KOPT-K1 (cell line): ENCODE measurements around the gene CCKAR.
"Not testable (repeated sequence)": the region's sequence is repeated elsewhere in the genome, so short reads cannot be mapped to it uniquely, and the experiment has no call there.

Experiments
- H3K27ac ChIP-seq: fragments of 200-600 bp; sonication (generic); 2 replicates; pipeline ENCODE4 v1.5.1; 2016; ENCODE audit warnings: antibody characterized with exemption, mild to moderate bottlenecking, low read depth, low read length; ENCODE audit not compliant: poor library complexity, severe bottlenecking
- H3K36me3 ChIP-seq: fragments of 200-600 bp; sonication (generic); 2 replicates; pipeline ENCODE4 v1.5.1; 2017; ENCODE audit warnings: antibody characterized with exemption, mild to moderate bottlenecking, low read length, moderate library complexity; ENCODE audit not compliant: insufficient read depth
- H3K9me3 ChIP-seq: fragments of 200-600 bp; sonication (generic); 2 replicates; pipeline ENCODE4 v1.5.1; 2017; ENCODE audit warnings: antibody characterized with exemption, low read length, mild to moderate bottlenecking; ENCODE audit not compliant: insufficient read depth, poor library complexity, severe bottlenecking

CCKAR gene

DNA sequence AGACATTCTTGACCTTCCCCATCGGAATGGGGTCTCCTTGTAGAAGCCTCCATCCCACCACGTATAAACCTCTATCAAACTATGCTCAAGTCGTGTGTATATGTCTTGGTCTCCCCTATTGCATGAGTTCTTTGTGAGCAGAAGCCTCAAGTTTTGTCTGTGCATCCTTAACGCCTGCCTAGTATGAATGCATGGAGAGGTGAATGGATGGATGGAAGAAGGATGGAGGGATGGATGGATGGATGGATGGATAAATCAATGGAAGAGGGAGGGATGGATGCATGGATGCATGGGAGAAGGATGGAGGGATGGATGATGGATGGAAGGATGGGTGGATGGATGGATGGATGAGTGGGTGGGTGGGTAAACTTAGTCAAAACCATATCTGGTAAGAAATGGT is 17.0 kb upstream of the CCKAR start:
- Histone ChIP-seq H3K36me3 (no peaks in the 10 kb centered on the region), H3K27ac (no peak overlapping the region)

GRCh38 chr4:26503844-26504243 is 13.6 kb upstream of the CCKAR start:
- H3K27ac ChIP-seq, result no peak overlapping the region
- H3K9me3 ChIP-seq, result no peaks in the 10 kb centered on the region
- no peaks in the 10 kb centered on the region for H3K36me3 ChIP-seq

More for the DNA sequence above, 17.0 kb upstream of the CCKAR start:
- H3K9me3 ChIP-seq, result no peaks in the 10 kb centered on the region

- Histone ChIP-seq H3K36me3 (no peaks in the 10 kb centered on the region), H3K9me3 (no peaks in the 10 kb centered on the region), H3K27ac (no peak overlapping the region)
Observed at GRCh38 chr4:26503427-26503826, 13.1 kb upstream of the CCKAR start.

DNA sequence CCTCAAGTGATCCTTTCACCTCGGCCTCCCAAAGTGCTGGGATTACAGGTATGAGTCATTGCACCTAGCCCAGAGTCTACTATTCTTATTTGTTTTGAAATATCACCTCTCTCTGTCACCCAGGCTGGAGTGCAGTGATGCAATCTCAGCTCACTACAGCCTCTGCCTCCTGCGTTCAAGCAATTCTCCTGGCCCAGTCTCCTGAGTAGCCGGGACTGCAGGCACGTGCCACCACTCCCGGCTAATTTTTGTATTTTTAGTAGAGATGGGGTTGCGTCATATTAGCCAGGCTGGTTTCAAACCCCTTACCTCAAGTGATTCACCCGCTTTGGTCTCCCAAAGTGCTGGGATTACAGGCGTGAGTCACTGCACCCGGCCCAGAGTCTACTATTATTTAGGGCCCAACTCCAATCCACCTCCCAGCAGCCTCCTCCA is 10.3 kb upstream of the CCKAR start:
- not testable (repeated sequence) for H3K36me3 ChIP-seq, H3K9me3 ChIP-seq, H3K27ac ChIP-seq

DNA sequence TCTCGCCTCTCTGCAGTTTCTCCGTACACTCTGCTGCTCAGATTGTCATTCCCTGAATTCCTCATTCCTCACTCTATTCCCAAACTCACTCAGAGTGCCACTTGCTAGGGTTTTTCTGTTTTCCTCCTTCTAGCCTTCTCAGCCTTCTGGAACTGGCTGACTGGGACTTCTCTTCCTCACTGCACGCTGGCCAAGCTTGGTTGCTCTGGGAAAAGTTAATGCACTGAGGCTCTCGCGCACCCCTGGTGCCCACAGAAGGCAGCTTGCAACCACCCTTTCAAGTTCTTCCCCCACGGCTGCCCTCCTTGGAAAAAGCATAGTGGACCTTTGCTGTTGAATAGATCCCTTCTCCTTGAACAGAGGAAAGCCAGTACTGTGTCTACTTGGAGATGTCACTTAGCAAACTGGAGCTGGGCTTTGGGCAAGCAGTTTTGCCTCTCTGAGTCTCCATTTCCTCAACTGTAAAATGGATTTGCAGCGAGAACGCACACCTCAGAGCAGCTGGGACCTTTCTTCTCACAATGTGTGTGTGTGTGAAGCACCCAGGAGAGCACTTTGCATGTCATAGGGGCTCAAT is 6.0 kb upstream of the CCKAR start:
- Histone ChIP-seq H3K36me3 (no peaks in the 10 kb centered on the region), H3K9me3 (peaks cover 8% of the 10 kb centered on the region), H3K27ac (no peak overlapping the region)

- H3K27ac ChIP-seq, result no peak overlapping the region
Observed at GRCh38 chr4:26493461-26493860, 3.2 kb upstream of the CCKAR start.

DNA sequence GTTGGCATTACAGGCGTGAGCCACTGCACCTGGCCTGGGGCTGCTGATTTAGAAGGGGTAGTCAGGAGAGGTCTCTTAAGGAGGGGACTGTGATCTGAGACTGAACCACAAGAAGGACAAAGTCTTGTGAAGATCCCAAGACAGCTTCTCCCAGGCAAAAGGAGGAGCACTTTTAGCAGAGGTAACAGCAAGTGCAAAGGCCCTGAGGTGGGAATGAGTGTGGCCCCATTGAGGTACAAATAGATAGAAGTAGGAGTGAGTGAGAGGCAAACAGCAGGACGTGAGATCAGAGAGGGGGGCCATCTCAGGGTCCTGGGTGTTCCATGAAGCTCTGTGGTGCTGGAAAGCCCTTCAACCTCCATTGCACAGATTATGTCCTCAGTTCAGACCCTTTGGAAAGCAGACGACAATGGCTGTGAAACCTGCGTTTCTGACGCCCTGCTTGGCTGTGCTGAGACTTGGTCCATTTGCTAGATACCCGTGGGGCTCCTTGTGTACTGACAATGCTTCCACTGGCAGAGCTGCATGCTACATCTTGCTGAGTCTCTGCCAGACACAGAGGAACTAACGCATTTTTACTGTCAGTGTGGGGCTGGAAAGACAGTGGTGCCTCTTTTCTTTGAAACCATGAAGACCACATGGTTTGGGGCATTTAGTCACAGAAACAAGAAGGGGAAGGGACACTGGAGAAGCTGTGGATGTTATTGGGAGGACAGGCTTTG is 1.3 kb upstream of the CCKAR start:
- H3K36me3 ChIP-seq, result no peaks in the 10 kb centered on the region

More at GRCh38 chr4:26493461-26493860, 3.2 kb upstream of the CCKAR start:
- H3K9me3 ChIP-seq, result peaks cover 8% of the 10 kb centered on the region
- H3K36me3 ChIP-seq, result no peaks in the 10 kb centered on the region

GRCh38 chr4:26490960-26491284 is 638 bp upstream of the CCKAR start:
- no peak overlapping the region for H3K27ac ChIP-seq
- H3K9me3 ChIP-seq, result peaks cover 8% of the 10 kb centered on the region
- H3K36me3 ChIP-seq, result no peaks in the 10 kb centered on the region

More for the DNA sequence above, 1.3 kb upstream of the CCKAR start:
- H3K27ac ChIP-seq, result no peak overlapping the region
- peaks cover 8% of the 10 kb centered on the region for H3K9me3 ChIP-seq

DNA sequence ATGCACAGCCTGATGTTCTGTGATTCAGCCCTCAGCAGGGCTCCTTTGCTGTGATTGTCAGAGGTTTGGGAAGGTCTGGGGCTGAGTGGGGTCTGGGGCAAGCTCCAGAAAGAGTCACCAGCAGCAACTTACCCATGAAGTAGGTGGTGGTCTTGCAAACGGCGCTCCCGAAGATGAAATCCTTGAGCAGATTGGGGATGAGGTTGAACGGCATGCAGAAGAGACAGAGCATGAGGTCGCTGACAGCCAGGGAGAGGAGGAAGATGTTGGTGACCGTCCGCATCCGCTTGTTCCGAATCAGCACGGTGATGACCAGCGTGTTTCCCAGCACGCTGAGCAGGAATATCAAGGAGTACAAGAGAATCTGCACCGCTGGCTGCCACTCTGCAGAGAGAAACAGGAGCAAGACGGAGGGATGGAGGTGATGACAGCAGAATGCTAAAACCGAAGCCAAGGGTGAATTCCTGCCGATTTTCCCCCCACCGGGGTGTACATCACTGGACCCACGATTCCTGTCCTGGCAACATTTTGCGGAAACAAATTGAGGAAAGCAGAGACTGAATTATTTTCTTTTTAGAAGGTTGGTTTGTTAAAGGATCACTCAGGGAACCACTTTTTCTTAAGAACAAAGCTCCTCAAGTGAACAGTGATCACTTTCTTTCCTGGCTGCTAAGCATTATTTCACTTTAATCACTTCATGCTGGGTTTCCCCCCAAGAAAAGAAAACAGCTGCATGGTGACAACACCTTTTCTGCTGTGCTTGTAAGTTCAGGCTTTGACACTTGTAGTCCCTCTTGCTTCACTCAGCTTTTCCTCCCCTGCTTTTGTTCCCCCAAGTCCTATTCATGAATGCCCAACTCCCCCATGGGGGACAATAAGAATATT is 941 bp downstream of the CCKAR start:
- Histone ChIP-seq H3K36me3 (no peaks in the 10 kb centered on the region), H3K27ac (no peak overlapping the region), H3K9me3 (no peaks in the 10 kb centered on the region)

- no peak overlapping the region for H3K27ac ChIP-seq
- no peaks in the 10 kb centered on the region for H3K9me3 ChIP-seq
- H3K36me3 ChIP-seq, result no peaks in the 10 kb centered on the region
Observed at GRCh38 chr4:26485684-26486083, 4.6 kb downstream of the CCKAR start.

DNA sequence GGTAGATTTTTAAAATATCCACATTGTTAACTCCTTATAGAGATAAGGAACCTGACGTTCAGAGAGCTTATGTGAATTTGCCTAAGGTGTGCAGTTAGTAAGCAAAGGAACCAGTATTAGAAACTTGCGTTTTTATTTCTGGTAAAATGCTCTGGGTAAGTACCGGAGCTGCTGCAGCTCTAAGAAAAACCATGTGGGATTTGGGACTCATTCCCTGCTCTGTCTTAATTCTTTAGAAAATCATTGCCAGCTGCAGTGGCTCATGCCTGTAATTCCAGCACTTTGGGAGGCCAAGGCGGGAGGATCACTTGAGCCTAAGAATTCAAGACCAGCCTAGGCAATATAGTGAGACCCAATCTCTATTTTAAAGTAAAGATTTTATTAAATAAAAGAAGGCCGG is 5.8 kb downstream of the CCKAR start:
- Histone ChIP-seq H3K36me3 (no peaks in the 10 kb centered on the region), H3K9me3 (no peaks in the 10 kb centered on the region), H3K27ac (no peak overlapping the region)

- H3K36me3 ChIP-seq, result no peaks in the 10 kb centered on the region
- H3K9me3 ChIP-seq, result no peaks in the 10 kb centered on the region
- no peak overlapping the region for H3K27ac ChIP-seq
Observed at GRCh38 chr4:26484032-26484515, 6.2 kb downstream of the CCKAR start.

GRCh38 chr4:26482508-26483462 is 7.5 kb downstream of the CCKAR start:
- Histone ChIP-seq H3K27ac (no peak overlapping the region), H3K9me3 (no peaks in the 10 kb centered on the region), H3K36me3 (no peaks in the 10 kb centered on the region)

DNA sequence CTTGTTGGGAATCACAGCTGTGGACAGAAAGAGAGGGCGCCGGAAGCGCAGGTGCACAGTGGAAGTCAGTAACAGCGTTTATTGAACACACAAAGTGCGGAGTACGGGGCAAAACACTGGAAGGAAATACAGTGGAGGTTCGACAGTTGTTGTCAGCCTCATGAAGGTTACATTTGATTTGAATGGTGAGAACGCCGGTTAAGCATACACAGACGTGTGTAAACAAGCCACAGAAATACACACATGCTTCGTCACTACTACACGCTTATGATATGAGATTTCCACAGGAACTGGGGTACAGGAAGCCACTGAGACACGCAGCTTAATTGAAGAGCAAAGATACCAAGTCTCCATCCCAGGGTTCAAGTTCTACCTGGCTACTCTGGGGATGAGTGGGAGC is 12.0 kb downstream of the CCKAR start:
- Histone ChIP-seq H3K9me3 (no peaks in the 10 kb centered on the region), H3K27ac (no peak overlapping the region), H3K36me3 (no peaks in the 10 kb centered on the region)
